NCI-H1417 treated with DMSO at 0.1 percent for 48 hours (cell line): ENCODE results near the gene COL23A1.

Experiments
- DNase-seq: peaks from one replicate; lab custom pipeline; 2025; lab: John Stamatoyannopoulos, UW

COL23A1 gene

DNA sequence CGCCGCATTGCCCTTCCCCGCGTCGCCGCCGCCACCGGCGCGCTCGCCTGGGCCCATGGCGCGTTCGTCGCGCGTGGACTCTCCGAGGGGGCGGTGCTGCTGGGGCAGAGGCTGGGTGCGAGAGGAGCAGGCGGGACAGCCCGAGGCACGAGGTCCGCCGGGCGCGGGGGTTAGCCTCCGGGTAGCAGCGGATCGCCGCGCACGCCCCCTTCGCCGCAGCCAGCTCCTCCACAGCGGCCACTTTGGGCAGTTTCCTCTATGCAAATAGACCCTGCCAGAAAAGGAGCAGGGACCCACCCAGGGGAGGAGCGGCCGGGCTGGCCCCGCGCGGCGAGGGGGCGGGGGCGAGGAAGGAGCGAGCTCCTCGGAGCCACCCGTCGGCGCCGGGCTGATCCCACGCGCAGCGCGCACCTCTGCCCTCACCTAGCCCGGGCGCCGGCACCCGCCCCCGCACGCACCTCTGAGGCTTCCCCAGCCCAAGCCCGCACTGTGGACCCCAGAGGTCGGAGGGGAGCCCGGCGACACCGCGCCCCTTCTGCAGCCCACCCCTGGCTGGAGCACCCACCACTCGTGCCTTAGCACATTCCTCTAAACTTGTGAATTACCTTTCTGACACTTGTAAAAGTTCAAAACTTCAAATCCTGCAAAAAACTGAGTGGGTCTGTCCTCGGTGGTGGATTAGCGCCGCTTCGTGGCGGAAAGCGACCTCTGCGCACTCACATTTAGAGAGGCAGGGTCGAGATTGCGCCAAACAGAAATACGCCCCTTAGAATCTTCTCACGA lies at the start of gene COL23A1:
Gene COL23A1 (minus strand): TSS at position 253 of the 783 bp plus-strand sequence.
- DNase-seq, result no peak

DNA sequence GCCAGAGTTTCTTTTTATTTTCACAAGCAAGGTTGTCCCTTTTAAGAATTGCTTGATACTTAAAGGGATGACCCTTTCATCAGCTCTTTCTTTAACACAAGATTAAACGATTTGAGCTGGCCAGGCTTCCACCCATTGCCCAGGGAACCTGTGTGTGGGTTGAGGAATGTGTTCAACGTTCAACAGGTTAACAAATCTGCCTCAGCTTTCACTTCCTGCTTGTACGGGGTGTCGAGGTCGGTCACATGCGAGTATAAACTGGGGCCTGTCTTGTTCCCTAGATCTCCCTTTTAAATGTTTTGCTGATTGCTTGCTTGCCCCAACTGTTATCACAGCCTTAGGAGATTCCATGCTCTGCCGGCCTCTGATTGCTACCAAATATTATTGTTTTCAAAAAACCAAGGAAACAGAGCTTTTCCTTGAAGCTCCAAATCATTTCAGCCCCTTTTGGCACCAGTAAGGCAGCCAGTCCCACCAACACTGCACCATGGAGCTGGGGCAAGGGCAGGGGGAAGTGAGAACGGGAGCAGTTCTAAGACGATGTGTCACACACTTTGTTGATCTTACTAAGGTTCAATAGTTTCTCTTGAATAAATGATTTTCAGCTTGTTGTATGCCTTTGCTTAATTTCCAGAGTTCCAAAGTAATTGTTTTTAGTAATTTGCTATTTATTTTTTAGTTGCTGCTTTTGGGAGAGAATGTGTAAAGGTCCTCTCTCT lies 47.3 kb upstream of the COL23A1 start:
- DNase-seq, result no peak

DNA sequence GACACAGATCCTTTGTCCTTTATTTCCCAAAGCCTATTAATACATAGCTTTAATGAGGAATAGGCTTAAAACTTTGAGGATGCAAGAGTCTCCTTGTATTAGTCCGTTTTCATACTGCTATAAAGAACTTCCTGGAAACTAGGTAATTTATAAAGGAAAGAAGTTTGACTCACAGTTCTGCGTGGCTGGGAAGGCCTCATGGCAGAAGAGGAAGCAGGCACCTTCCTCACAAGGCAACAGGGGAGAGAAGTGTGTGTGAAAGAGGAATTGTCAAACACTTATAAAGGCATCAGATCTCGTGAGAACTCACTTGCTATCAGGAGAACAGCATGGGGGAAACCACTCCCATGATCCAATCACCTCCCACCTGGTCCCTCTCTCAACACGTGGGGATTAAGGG lies 42.1 kb upstream of the COL23A1 start:
- no peak for DNase-seq

GRCh38 chr5:178630951-178631350 lies 40.8 kb upstream of the COL23A1 start:
- no peak for DNase-seq

DNA sequence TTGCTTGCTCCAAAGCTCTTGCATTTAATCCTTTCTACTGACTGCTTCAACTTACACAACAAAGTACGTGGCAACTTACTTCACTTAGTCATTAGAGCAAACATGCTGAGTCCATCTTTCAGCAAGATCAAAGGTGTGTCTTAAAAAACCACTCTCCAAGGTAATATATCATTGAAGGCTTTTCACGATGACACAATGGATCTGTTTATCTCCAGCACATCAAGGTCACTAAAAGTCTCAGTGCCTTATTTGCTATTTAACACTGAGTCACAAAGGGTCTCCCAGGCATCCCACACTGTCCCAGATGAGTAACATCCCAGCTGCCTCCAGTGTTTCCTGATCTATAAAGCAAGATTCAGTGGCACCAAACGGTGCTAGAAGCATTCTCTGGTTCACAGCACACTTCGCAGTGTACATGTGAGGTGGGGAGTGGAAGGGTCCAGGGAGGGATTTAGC lies 40.3 kb upstream of the COL23A1 start:
- no peak for DNase-seq

- DNase-seq, result no peak
These were observed 37.0 kb upstream of the COL23A1 start for GRCh38 chr5:178627259-178627598.

GRCh38 chr5:178626484-178627258 lies 36.5 kb upstream of the COL23A1 start, which contains the start of gene CLK4:
CLK4 (minus strand) TSS chr5:178627050; CDS start chr5:178623416, 3,634 bp downstream.
- no peak for DNase-seq

GRCh38 chr5:178625679-178626483 lies 35.7 kb upstream of the COL23A1 start:
- DNase-seq, result no peak

- no peak for DNase-seq
These were observed 34.7 kb upstream of the COL23A1 start for GRCh38 chr5:178624631-178625546.

DNA sequence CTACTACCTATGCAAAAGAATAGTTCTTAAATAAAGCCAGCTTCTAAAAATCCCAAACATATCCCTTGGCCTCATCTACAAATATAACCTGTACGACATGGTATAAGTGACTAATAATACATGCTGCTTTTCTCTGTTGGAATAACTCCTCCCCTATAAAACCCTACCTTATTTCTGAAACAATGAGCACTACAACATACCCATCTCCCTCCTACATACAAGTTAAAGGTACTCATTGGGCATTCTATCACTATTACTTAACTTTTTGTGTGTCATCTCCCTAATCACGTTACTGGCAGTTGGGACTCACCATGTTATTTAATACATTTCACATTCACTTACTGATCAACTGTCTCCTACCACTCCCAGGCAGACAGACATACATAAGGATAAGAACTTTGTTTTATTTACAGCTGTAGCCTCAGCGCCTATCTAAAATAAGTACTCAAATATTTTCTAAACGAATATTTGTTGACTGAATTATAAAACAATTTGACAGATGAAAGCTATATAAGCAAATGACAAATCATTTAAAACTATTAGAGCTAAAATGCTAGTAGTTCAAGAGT lies 32.6 kb upstream of the COL23A1 start:
- DNase-seq, result no peak

- no peak for DNase-seq
These were observed 29.2 kb upstream of the COL23A1 start for GRCh38 chr5:178619390-178619789.

- no peak for DNase-seq
These were observed 22.1 kb upstream of the COL23A1 start for GRCh38 chr5:178612299-178612698.

DNA sequence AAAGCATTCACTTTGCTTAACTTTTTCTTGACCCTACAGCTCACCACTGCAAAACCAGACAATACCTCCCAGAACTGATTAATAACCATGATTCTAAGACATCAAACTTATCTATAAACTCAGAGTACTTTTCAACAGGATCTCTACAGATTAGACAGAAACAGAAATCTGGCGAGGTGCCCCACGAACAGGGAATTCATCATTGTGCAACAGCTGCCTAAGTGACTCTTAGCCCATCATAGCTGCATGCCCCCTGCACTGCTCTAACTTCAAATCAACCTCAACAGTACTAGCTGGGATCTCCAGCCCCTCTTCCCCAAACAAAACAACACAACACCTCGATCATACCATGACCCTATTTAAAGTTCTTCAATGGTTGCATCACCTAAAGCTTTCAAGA lies 16.1 kb upstream of the COL23A1 start:
- no peak for DNase-seq

DNA sequence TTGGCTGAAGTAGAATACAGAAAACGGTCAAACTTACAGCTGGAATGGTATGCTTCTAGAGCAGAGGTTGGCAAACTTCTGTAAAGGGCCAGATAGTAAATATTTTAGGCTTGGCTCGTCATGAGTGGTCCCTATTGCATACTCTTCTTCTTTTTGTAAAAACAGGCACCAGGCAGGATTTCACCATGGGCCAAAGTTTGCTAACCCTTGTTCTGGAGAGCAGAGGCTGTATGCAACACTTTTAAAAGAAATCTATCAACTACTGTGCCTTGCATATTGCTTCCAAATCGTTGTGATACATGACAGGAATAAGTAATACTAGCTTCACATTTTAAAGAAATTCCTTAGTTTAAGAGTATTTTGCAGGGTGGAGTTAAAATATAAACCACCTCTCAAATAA lies 15.6 kb upstream of the COL23A1 start:
- no peak for DNase-seq

- DNase-seq, result no peak
These were observed 12.6 kb upstream of the COL23A1 start for GRCh38 chr5:178602752-178603151.

DNA sequence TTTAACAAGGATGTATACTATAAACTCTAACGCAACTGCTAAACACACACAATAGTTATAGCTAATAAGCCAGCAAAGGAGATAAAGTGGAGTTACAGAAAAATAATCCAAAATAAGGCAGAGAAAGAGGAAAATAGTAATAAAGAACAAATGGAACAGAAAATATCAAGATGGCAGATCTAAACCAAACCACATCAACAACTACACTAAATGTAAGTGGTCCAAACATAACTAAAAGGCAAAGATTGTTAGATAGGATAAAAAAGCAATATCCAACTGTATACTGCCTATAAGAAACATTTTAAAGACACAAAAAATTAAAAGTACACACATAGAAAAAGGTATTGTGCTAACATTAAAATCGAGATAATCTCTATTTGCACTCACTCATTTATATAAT lies 5.6 kb upstream of the COL23A1 start:
- DNase-seq, result no peak

DNA sequence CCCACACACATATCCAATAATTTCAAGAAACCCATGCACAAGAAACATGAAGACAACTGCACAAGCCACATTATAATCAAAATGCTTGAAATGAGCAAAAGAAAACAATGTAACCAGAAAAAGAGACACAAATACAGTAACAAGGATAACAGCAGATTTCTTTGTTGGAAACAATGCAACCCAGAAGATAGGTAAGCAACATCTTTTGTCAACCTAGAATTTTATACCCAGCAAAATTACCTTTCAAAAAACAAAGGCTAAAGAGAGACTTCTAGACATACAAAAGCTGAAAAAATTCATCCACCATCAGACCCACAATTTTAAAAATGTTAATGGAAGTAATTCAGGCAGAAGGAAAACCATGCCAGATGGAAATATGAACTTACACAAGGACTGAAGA lies 5.0 kb upstream of the COL23A1 start:
- DNase-seq, result no peak

- no peak for DNase-seq
These were observed 781 bp upstream of the COL23A1 start for GRCh38 chr5:178590924-178591423.

DNA sequence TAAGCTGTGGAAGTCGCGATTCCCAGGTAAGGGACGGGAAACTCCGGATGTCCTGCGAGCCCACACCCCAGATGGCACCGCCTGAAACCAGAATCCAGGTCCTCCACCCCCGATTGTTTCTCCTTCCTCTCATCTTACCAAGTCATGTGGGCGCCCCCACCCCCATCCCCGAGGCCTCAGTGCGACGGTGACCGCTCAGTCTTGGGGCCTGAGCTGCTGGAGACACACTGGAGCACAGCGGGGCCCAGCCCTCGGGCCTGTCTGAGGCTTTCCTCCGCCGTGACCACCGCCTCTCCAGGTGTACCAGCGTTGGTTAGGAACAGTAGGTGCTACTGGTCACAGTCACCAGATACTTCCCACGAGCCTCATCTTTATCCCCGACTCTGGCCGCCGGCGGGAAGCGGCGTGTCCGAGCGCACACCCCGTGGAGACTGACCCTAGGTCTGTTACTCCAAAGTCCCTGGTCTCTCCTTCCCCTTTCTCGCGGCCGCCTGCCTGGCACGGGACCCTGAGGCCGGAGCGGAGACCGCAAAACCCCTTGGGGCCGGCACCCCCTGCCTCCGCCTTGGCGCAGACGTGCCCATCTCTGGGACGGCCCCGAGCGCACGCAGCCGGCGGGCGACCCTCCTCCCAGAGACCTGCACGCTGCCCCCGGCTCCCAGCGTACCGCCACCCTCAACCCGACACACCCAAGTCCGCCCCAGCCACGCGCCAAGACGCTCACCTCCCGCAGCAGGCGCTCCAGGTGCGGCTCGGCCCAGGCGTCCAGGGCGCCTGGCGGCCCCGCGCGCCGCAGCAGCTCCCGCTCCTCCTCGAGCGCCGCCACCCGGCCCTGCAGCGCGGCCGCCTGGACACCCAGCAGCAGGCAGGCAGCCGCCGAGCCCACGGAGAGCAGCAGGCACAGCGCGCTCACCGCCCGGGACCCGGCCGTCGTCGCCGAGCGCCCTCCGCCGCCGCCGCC lies 733 bp downstream of the COL23A1 start:
- DNase-seq, result no peak
